ENCODE measurements around the gene AKIP1. TPM values are rescaled to one million over a fixed set of nuclear protein-coding genes. Genes with fewer than 3 reads are reported as not detected.

AKIP1 gene
- total and polyA plus RNA-seq, 9 of the 15 experiments (the other 6 are each of a cell fraction or from before 2014, with no cell fraction given) = 9.0 to 52.6 (median 36.2) TPM

GRCh38 chr11:8934742-8935488 is 23.9 kb downstream of the AKIP1 start:
- intact Hi-C loops (cut with micrococcal nuclease) (no loop called here), in situ Hi-C loops (cut with MboI) (no loop called here)
- no peak overlapping the region for H3K4me3 ChIP-seq
- H3K27ac ChIP-seq (ENCODE audit: extremely low read depth, low read depth, low read length) = no peak overlapping the region
- DNase-seq (ENCODE audit: extremely low read depth in 1 of 4, low spot score in 3 of 4) (peak in 1 of 4 experiments; percentile 27), FAIRE-seq (peak; percentile 79), ATAC-seq (peak; percentile 60)
- no peaks in the 10 kb centered on the region for H3K27me3 ChIP-seq (ENCODE audit: control insufficient read depth in 2 of 2, insufficient read depth in 2 of 2, low read length in 2 of 2)
- H2AFZ ChIP-seq (ENCODE audit: low read depth, low read length) = peak overlapping the region; percentile 69
- WGBS (ENCODE audit: insufficient coverage, low coverage, missing lambda C conversion rate) = 6% methylated on average over 14 of the region's 14 CpGs
- no peaks in the 10 kb centered on the region for H3K79me2 ChIP-seq (ENCODE audit: control insufficient read depth, insufficient read depth, low read length)
- H3K4me1 ChIP-seq (replicated peaks in 1 of 2; ENCODE audit: control insufficient read depth in 2 of 2, insufficient read depth in 2 of 2, low read length in 2 of 2) = peaks cover 6 to 11% of the 10 kb centered on the region in 2 experiments; a peak in 4 of 5 replicates
- CTCF ChIA-PET (ENCODE audit: low intra/inter-chr PET ratio) = no interaction called here
- H3K4me2 ChIP-seq (ENCODE audit: insufficient read depth, low read length) = peak overlapping the region; percentile 45
- H3K9me1 ChIP-seq (ENCODE audit: control insufficient read depth, insufficient read depth, low read length) = peaks cover 2% of the 10 kb centered on the region
- H3K9me3 ChIP-seq (replicated peaks; ENCODE audit: control insufficient read depth, insufficient read depth, low read depth, low read length) = no peaks in the 10 kb centered on the region
- no peaks in the 10 kb centered on the region for H3K36me3 ChIP-seq (ENCODE audit: control insufficient read depth, insufficient read depth, low read length)
- no peak overlapping the region for H3K9ac ChIP-seq (ENCODE audit: insufficient read depth in 1 of 2, low read depth in 2 of 2, low read length in 2 of 2)
- POLR2A ChIA-PET = interaction anchor here (0.6 kb wide), 1 partner anchor 1464 kb away, joined by 4 read pairs; no protein-coding TSS in a partner anchor
- no TSS peak for BruUV-seq (replicated peaks)
- H4K20me1 ChIP-seq (replicated peaks; ENCODE audit: control insufficient read depth, insufficient read depth, low read length) = no peaks in the 10 kb centered on the region
- TF ChIP-seq ATF6 (CRISPR knock-in tag; IDR thresholded peaks at IDR 0.05) (no peak), ZFP91 (CRISPR knock-in tag; IDR thresholded peaks at IDR 0.05) (no peak), SMARCB1 (IDR thresholded peaks at IDR 0.05; ENCODE audit: insufficient read length, low read depth) (no peak), MEIS2 (IDR thresholded peaks at IDR 0.05; ENCODE audit: partially characterized antibody) (peak; percentile 38), FOSL1 (tag; conservative IDR thresholded peaks at IDR 0.05) (peak; percentile 77), CBFA2T3 (IDR thresholded peaks at IDR 0.05) (0 out of 2 replicates have a peak, but pooled peaks have one; percentile 6), PKNOX1 (IDR thresholded peaks at IDR 0.05) (peak; percentile 44), SMARCA4 (IDR thresholded peaks at IDR 0.05) (peak; percentile 46; the same call in 1 of the 2 replicates), SMARCE1 (IDR thresholded peaks at IDR 0.05) (no peak), CTBP1 (IDR thresholded peaks at IDR 0.05; ENCODE audit: borderline replicate concordance) (peak; percentile 34; the same call in 1 of the 2 replicates), ATF3 (IDR thresholded peaks at IDR 0.05) (peak; percentile 57; the same call in 1 of the 2 replicates), ATF3 (CRISPR knock-in tag; conservative IDR thresholded peaks at IDR 0.05) (no peak), RBM17 (IDR thresholded peaks at IDR 0.05; ENCODE audit: borderline replicate concordance, low read depth, low read length) (no peak), JUND (IDR thresholded peaks at IDR 0.05; ENCODE audit: borderline replicate concordance, low read depth, low read length) (peak; percentile 57; the same call in 1 of the 2 replicates), JUND (tag; IDR thresholded peaks at IDR 0.05; ENCODE audit: borderline replicate concordance, low read depth, low read length) (peak; percentile 56; the same call in 2 of the 3 replicates), HDAC1 (IDR thresholded peaks at IDR 0.05) (peak in 1 of 2 experiments; percentile 23; a peak in 1 of 4 replicates), SOX6 (IDR thresholded peaks at IDR 0.05) (no peak), CBX1 (IDR thresholded peaks at IDR 0.05; ENCODE audit: low read depth) (no peak)
